LNCaP clone FGC (cell line): Measurements from ENCODE around the gene PDCD2L.

Experiments
- DNase-seq: peaks from one replicate; pipeline ENCODE4 v3.0.0-alpha.2; 2011; ENCODE audit warnings: low read depth
- H3K4me3 ChIP-seq: 2 replicates; pipeline ENCODE4 v1.5.1; 2011; ENCODE audit warnings: mild to moderate bottlenecking, low read depth, low read length, control low read depth
- TF ChIP-seq, protein P1 (sequence below): IDR thresholded peaks from 2 replicates; pipeline ENCODE4 v1.5.1; 2012; ENCODE audit warnings: mild to moderate bottlenecking; ENCODE audit not compliant: control insufficient read depth, insufficient read depth; ENCODE audit errors: extremely low read depth

PDCD2L gene

DNA sequence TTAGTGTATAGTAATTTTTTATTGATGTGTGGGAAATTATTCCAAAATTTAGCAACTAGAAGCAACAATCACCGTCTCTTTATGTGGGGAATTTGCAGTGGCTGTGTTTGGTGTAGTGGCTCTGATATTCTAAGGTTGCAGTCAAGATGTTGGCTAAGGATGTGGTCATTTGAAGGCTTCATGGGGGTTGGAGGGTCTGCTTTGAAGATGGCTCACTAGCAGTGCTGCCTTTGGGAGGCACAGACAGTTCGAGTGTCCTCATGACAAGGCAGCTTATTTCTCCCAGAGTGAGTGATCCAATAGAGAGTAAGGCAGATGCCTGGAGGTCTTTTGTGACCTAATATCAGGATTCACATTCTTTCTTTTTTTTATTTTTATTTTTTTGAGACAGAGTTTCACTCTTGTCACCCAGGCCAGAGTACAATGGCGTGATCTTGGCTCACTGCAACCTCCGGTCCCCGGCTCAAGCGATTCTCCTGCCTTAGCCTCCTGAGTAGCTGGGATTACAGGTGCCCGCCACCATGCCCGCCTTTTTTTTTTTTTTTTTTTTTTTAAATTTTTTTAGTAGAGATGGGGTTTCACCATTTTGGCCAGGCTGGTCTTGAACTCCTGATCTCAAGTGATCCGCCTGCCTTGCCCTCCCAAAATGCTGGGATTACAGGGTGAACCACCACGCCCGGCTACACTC, 30.5 kb upstream of the PDCD2L start:
- H3K4me3 ChIP-seq: no peak overlapping the region
- DNase-seq: no peak
- TF ChIP-seq, protein P1, sequence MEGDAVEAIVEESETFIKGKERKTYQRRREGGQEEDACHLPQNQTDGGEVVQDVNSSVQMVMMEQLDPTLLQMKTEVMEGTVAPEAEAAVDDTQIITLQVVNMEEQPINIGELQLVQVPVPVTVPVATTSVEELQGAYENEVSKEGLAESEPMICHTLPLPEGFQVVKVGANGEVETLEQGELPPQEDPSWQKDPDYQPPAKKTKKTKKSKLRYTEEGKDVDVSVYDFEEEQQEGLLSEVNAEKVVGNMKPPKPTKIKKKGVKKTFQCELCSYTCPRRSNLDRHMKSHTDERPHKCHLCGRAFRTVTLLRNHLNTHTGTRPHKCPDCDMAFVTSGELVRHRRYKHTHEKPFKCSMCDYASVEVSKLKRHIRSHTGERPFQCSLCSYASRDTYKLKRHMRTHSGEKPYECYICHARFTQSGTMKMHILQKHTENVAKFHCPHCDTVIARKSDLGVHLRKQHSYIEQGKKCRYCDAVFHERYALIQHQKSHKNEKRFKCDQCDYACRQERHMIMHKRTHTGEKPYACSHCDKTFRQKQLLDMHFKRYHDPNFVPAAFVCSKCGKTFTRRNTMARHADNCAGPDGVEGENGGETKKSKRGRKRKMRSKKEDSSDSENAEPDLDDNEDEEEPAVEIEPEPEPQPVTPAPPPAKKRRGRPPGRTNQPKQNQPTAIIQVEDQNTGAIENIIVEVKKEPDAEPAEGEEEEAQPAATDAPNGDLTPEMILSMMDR: no peak

DNA sequence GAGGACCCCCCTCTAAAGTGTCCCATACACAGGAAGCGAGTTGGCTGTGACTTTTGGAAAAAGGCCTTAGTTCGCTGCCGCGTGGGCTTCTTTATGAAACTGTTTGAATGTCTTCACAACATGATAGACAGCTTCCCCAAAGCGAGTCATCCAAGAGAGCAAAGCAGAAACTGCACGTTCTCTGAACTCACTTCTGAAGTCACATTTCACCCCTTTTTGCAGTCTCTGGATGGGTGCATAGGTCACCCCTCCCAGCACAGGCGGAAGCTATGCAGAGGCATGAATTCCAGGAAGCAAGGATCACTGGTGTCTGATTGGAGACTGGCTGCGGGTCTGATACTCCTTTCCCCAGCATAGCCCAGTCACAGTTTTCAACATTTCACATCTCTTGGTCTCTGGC, 28.6 kb upstream of the PDCD2L start:
- H3K4me3 ChIP-seq: no peak overlapping the region
- TF ChIP-seq, protein P1: no peak
- DNase-seq: no peak

DNA sequence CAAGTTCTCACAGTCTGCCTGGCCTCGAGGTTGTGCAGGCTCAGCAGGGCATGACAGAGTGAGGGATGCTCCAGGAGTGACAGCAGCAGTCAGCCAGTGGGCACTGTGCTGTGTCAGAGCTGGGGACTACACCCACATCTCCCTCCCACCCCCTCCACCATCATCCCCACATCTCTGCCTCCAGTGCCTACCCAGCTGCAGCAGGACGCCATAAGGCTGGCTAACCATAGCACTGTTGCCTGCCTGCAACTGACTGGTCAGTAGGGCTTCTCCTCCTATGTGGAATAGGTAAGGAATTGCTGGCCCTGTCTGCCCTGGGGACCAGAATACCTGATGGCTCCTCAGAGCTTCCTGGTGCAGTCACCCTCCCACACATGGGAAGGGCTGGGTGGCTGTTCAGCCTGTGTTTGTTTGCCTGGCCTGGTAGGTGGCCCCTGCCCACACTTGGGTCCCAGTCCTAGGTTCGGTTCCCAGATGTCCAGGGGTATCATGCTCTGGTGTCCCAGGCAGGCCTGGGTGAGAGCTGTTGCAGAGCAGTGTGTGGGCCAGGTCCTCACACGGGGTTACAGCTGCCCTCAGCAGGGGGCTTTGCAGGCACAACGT, 23.5 kb upstream of the PDCD2L start:
- DNase-seq: no peak
- H3K4me3 ChIP-seq: no peak overlapping the region
- TF ChIP-seq, protein P1: no peak

DNA sequence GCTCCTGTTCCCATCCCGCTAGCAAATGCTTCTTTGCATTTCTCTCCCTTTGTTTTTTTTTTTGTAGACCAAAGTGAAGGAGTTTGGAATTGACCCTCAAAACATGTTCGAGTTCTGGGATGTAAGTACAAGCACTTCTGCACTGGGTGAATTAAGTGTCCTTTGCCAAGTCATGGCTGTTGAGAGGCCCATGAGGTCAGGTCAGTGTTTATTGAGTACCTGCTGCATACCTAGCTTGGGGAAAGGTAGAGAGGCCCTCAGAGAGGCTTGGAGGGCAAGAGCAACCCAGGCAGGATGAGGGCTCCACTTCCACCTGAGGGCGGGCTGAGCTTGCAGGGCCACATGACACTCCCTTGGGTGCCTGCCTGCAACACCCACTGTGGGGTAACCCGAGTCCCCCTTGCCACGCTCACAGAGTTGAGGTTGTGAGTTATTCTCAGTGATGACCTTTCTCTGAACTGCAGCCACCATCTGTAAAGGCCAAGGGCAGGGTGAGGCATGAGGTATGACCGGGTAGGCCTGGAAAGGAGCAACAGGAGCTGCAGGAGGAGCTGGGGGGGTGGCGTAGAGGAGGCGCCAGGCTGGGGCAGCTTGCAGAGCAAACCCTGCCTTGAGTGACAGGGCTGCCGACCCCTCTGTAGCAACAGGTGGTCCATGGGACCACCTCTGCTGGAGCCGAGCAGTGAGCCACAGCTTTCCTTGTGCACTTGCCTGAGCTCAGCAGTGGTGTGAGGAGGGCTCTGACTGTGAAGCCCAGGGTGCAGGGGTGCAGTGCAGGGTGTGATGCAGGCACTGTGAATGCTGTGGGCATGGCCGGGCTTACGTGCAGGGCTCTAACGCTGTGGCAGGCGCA, 22.6 kb upstream of the PDCD2L start:
- DNase-seq: no peak
- H3K4me3 ChIP-seq: no peak overlapping the region
- TF ChIP-seq, protein P1: no peak

DNA sequence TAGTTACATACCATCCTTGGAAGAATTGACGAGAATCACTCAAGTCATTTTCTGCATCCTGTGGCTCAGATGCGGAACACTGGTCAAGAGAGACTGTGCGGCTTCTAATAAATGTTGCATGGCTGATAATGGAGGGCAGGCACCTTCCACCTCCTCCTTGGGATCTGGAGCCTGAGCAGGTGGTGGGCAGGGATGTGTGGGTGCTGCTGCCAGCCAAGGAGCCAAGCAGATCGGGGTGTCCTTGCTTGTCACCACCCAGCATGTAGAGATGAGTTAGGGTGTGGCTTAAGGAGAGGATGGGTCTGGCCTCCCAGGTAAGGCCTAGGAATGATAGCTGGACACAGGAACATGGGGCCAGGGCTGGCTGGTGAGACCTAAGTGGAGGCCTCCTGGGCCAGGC, 21.7 kb upstream of the PDCD2L start:
- TF ChIP-seq, protein P1: no peak
- H3K4me3 ChIP-seq: no peak overlapping the region
- no peak for DNase-seq

DNA sequence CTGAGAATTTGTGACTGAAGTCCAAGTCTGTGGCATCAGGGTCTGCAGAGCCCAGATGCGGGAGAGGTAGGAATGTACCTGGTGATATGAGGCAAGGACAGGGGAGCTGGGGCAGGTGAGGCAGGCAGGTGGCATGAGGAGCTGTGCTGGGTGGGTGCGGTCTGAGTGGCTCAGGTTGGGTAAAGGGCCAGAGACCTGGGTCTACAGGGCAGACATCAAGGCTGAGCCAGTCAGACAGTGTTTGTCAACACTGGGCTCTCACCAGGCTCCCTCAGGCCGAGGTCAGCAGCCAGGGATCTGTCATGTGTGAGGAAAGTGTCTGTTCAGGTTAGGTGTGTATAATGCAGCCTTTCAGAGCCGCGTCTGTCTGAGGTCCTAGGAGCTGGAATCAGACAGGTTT, 20.6 kb upstream of the PDCD2L start:
- TF ChIP-seq, protein P1: no peak
- DNase-seq: no peak
- H3K4me3 ChIP-seq: no peak overlapping the region
